ENCODE measurements around the gene CLCN7. TPM values are rescaled to one million over a fixed set of nuclear protein-coding genes. Genes with fewer than 3 reads are reported as not detected.
"Not testable (repeated sequence)": the region's sequence is repeated elsewhere in the genome, so short reads cannot be mapped to it uniquely, and the experiment has no call there.

Gene CLCN7
- total RNA-seq, 1 donor from 2014 or later, result 116 TPM

GRCh38 chr16:1487395-1488053 is 12.7 kb upstream of the CLCN7 start:
- no peaks in the 10 kb centered on the region for H3K36me3 ChIP-seq (ENCODE audit: control insufficient read depth, insufficient read depth, low read length)
- H3K27me3 ChIP-seq (ENCODE audit: control insufficient read depth, insufficient read depth, low read length), result no peaks in the 10 kb centered on the region
- no peak for TF ChIP-seq CTCF (IDR thresholded peaks at IDR 0.05; ENCODE audit: insufficient read depth, low read length, poor library complexity, severe bottlenecking)
- H3K4me3 ChIP-seq (ENCODE audit: low read depth, low read length), result no peak overlapping the region
- DNase-seq (ENCODE audit: low read depth), result no peak

DNA sequence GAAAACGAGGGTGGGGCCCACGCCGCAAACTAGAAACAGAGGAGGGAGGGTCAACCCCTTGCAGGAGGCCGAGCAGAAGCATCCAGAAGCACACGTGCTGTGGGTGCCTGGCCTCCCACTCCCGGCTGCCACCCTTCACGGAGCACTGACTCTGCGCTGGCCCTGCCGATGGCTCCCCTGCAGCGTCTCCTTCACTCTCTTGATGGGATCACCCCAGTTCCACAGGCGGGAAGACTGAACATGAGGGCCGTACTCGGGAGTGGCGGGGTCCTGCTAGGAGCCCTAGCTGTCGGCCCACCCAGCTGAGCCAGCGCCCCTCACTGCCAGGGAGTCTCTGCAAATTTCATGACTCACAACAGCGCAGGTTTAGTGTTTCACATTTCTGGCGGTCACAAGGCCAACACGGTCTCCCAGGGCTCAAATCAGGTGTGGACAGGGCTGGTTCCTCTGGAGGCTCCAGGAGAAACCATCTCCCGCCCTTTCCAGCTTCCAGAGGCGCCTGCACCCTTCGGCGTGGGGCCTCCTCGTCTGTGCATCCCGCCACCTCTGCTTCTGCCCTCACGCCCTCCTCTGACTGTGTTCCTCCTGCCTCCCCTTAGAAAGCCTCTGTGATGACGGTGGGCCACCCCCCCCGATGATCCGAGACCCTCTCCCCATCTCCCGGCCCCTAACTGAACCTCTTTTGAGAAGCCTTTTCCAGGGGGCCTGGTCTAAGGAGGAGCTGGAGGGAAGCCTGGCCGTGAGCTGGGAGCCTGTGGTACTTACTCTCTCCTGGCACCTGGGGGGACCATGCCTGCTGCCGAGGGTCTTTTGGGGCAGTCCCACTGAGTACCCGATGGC is 11.9 kb upstream of the CLCN7 start:
- DNase-seq (ENCODE audit: low read depth), result no peak
- H3K36me3 ChIP-seq (ENCODE audit: control insufficient read depth, insufficient read depth, low read length), result no peaks in the 10 kb centered on the region
- no peak for TF ChIP-seq CTCF (IDR thresholded peaks at IDR 0.05; ENCODE audit: insufficient read depth, low read length, poor library complexity, severe bottlenecking)

DNA sequence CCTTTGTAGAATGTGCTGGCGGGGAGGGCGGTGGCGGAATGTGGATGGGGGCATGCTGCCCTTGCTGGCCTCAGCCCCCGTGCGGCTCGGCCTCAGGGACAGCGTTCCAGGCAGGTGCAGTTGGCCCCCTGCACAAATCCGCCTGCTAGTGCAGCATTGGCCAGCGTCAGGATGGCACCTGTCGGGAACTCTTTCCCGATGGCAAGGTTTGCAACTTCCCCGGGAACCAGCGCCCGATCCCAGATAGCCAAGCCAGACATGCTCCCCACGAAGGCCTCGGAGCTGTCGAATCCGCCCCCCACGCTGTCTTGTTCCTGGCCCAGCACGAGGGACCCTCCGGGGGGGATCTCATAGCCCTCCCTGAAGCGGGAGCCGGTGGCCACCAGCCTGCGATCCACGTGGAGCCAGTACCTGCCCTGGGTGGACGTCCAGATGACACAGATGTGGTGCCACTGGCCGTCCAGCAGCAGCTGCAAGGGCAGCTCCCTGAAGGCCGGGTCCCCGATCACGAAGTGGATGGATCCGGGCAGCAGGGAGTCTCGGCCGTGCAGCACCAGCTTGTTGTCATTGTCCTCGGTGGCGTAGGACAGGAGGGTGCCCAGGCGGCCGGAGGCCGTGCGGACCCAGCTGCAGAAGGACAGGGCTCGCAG is 11.1 kb upstream of the CLCN7 start:
- no peak for TF ChIP-seq CTCF (IDR thresholded peaks at IDR 0.05; ENCODE audit: insufficient read depth, low read length, poor library complexity, severe bottlenecking)
- H3K4me3 ChIP-seq (ENCODE audit: low read depth, low read length), result no peak overlapping the region
- no peak for DNase-seq (ENCODE audit: low read depth)

More for the DNA sequence above, 11.9 kb upstream of the CLCN7 start:
- Histone ChIP-seq H3K27me3 (ENCODE audit: control insufficient read depth, insufficient read depth, low read length) (no peaks in the 10 kb centered on the region), H3K4me3 (ENCODE audit: low read depth, low read length) (no peak overlapping the region)

DNA sequence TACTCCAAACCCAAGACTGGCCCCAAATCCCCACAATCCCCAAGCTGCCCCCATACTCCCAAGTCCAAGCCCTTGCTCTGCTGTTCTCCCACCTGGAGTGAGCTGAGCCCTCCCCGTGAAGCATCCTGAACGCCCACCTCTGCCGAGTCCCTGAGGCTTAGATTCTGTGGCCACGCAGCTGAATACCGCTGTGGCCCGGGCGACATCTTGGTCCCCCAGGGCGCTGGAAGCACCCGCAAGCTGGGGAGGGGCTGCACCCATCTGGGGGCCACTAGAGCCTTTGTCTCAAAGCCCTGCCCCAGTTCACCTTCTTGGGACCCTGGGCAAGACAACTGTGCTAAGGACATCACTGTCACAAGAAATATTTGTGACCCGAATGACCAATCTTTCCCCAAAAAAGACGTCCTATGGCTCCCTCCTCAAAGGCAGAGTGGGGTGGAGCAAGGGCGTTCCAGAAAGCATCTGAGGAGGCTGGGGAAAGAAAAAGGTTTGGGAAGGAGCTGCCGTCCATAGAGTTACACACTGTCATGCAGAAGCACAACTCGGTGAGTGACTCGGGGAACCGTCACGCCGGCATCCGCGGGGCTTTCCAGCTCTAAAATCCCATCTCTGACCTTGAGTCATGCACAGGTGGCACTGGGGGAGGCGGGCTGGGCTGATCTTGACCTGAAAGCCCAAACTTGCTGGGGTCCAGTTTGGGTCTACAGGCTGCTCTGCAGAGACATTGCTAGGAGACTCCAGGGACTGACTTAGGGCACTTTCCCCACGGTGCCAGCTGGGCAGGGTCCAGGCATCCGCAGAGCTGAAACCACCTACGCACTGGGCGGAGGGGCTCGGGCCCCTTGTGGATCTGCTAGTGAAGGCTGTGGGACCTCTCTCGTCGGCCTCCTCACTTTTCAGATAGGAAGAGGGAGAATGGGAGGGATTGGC is 7.3 kb upstream of the CLCN7 start:
- Histone ChIP-seq H3K36me3 (ENCODE audit: control insufficient read depth, insufficient read depth, low read length) (no peaks in the 10 kb centered on the region), H3K4me3 (ENCODE audit: low read depth, low read length) (no peak overlapping the region), H3K27me3 (ENCODE audit: control insufficient read depth, insufficient read depth, low read length) (no peaks in the 10 kb centered on the region)
- no peak for TF ChIP-seq CTCF (IDR thresholded peaks at IDR 0.05; ENCODE audit: insufficient read depth, low read length, poor library complexity, severe bottlenecking)
- peak; percentile 41 for DNase-seq (ENCODE audit: low read depth)

More for the DNA sequence above, 11.1 kb upstream of the CLCN7 start:
- Histone ChIP-seq H3K36me3 (ENCODE audit: control insufficient read depth, insufficient read depth, low read length) (no peaks in the 10 kb centered on the region), H3K27me3 (ENCODE audit: control insufficient read depth, insufficient read depth, low read length) (no peaks in the 10 kb centered on the region)

DNA sequence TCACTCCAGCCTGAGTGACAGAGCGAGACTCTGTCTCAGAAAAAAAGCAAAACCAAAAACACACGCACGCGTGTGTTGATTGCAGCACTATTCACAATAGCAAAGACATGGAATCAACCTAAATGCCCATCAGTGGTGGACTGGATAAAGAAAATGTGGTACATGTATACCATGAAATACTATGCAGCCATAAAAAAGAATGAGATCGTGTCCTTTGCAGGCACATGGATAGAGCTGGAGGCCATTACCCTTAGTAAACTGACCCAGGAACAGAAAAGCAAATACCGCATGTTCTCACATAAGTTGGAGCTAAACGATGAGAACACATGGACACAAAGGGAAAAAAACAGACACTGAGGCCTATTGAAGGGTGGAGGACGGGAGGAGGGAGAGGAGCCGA is 4.1 kb upstream of the CLCN7 start:
- not testable (repeated sequence) for H3K4me3 ChIP-seq (ENCODE audit: low read depth, low read length); DNase-seq (ENCODE audit: low read depth); H3K36me3 ChIP-seq (ENCODE audit: control insufficient read depth, insufficient read depth, low read length); H3K27me3 ChIP-seq (ENCODE audit: control insufficient read depth, insufficient read depth, low read length)

Measured in kidney epithelial cell (primary cell).